HEK293 (cell line): Measurements from ENCODE around the gene ERF.

Experiments used
- CTCF ChIA-PET: fragments of 350-600 bp; formaldehyde crosslinking; extraction: SDS; loops from one replicate; lab custom pipeline; 2021; ENCODE audit warnings: antibody characterized with exemption; lab: Yijun Ruan, JAX
- POLR2A ChIA-PET: fragments of 300-600 bp; formaldehyde crosslinking; extraction: SDS; loops from one replicate; lab custom pipeline; 2020; ENCODE audit warnings: antibody characterized with exemption, inconsistent platforms; lab: Yijun Ruan, JAX
- H3K27ac ChIP-seq: fragments of 200-500 bp; sonication (Bioruptor generic); 2 replicates; pipeline ENCODE4 v1.5.1; 2014; ENCODE audit warnings: low read depth, low read length, control low read depth, inconsistent platforms; ENCODE audit errors: extremely low read depth
- H3K36me3 ChIP-seq, 2 experiments: fragments of 200-500 bp in 1 of 2; sonication (Bioruptor generic) in 1 of 2; 1 replicate in 1 of 2; 2 replicates in 1 of 2; pipeline ENCODE4 v1.5.1; 2014 to 2017; ENCODE audit warnings: inconsistent platforms in 2 of 2, low read length in 2 of 2; ENCODE audit not compliant: control insufficient read depth in 2 of 2, insufficient read depth in 1 of 2
- H3K4me1 ChIP-seq: fragments of 200-500 bp; sonication (Bioruptor generic); 2 replicates; pipeline ENCODE4 v1.5.1; 2014; ENCODE audit warnings: mild to moderate bottlenecking, low read length, inconsistent platforms; ENCODE audit not compliant: control insufficient read depth, insufficient read depth
- H3K4me3 ChIP-seq: 2 replicates; pipeline ENCODE4 v1.5.1; 2011; ENCODE audit warnings: low read depth, mild to moderate bottlenecking, control low read depth, low read length, moderate library complexity
- H3K9me3 ChIP-seq: fragments of 200-500 bp; sonication (Bioruptor generic); 2 replicates; pipeline ENCODE4 v1.5.1; 2014; ENCODE audit warnings: low read depth, low read length, inconsistent platforms; ENCODE audit not compliant: control insufficient read depth, insufficient read depth
- GLIS1 ChIP-seq: fragments of 450-650 bp; formaldehyde crosslinking; IDR thresholded peaks from 2 replicates; pipeline ENCODE4 v1.5.1; 2016; ENCODE audit warnings: missing biosample characterization, missing genetic modification characterization
- GLIS2 ChIP-seq: fragments of 450-650 bp; formaldehyde crosslinking; IDR thresholded peaks from 2 replicates; pipeline ENCODE4 v1.5.1; 2016; ENCODE audit warnings: missing biosample characterization, missing genetic modification characterization
- HOXC10 ChIP-seq: sonication (generic); formaldehyde crosslinking; IDR thresholded peaks from 2 replicates; pipeline ENCODE4 v1.8.1; 2023; ENCODE audit warnings: mild to moderate bottlenecking, missing genetic modification reagents
- KLF9 ChIP-seq: fragments of 450-650 bp; formaldehyde crosslinking; IDR thresholded peaks from 2 replicates; pipeline ENCODE4 v1.5.1; 2016; ENCODE audit warnings: missing biosample characterization, missing genetic modification characterization, low read depth
- MZF1 ChIP-seq: fragments of 450-650 bp; formaldehyde crosslinking; IDR thresholded peaks from 2 replicates; pipeline ENCODE4 v1.5.1; 2017; ENCODE audit warnings: missing biosample characterization, missing genetic modification characterization, borderline replicate concordance
- OSR2 ChIP-seq: fragments of 450-650 bp; formaldehyde crosslinking; IDR thresholded peaks from 2 replicates; pipeline ENCODE4 v1.5.1; 2016; ENCODE audit warnings: missing biosample characterization, missing genetic modification characterization
- YY1 ChIP-seq: fragments of 450-650 bp; formaldehyde crosslinking; IDR thresholded peaks from 2 replicates; pipeline ENCODE4 v1.5.1; 2018; ENCODE audit warnings: missing biosample characterization, missing genetic modification characterization
- ZBTB10 ChIP-seq: fragments of 450-650 bp; formaldehyde crosslinking; IDR thresholded peaks from 2 replicates; pipeline ENCODE4 v1.5.1; 2016; ENCODE audit warnings: missing biosample characterization, missing genetic modification characterization
- ZFP37 ChIP-seq: fragments of 450-650 bp; formaldehyde crosslinking; IDR thresholded peaks from 2 replicates; pipeline ENCODE4 v1.5.1; 2016; ENCODE audit warnings: missing biosample characterization, missing genetic modification characterization
- ZNF10 ChIP-seq: fragments of 450-650 bp; formaldehyde crosslinking; IDR thresholded peaks from 2 replicates; pipeline ENCODE4 v1.5.1; 2017; ENCODE audit warnings: missing biosample characterization, missing genetic modification characterization
- ZNF2 ChIP-seq: fragments of 450-650 bp; formaldehyde crosslinking; IDR thresholded peaks from 2 replicates; pipeline ENCODE4 v1.5.1; 2016; ENCODE audit warnings: missing biosample characterization, missing genetic modification characterization
- ZNF514 ChIP-seq: fragments of 450-650 bp; formaldehyde crosslinking; IDR thresholded peaks from 2 replicates; pipeline ENCODE4 v1.5.1; 2016; ENCODE audit warnings: missing biosample characterization, missing genetic modification characterization
- ZNF621 ChIP-seq: fragments of 450-650 bp; formaldehyde crosslinking; IDR thresholded peaks from 2 replicates; pipeline ENCODE4 v1.5.1; 2017; ENCODE audit warnings: missing biosample characterization, missing genetic modification characterization
- ZNF677 ChIP-seq: fragments of 450-650 bp; IDR thresholded peaks from 2 replicates; pipeline ENCODE4 v1.5.0; 2018; ENCODE audit warnings: missing biosample characterization, mild to moderate bottlenecking, missing genetic modification characterization, moderate library complexity
- ZNF701 ChIP-seq: fragments of 450-650 bp; formaldehyde crosslinking; IDR thresholded peaks from 2 replicates; pipeline ENCODE4 v1.5.1; 2016; ENCODE audit warnings: missing biosample characterization, missing genetic modification characterization
- ZNF768 ChIP-seq: fragments of 450-650 bp; formaldehyde crosslinking; IDR thresholded peaks from 2 replicates; pipeline ENCODE4 v1.5.1; 2018; ENCODE audit warnings: missing biosample characterization, mild to moderate bottlenecking, missing genetic modification characterization
- ZNF785 ChIP-seq: fragments of 450-650 bp; formaldehyde crosslinking; IDR thresholded peaks from 2 replicates; pipeline ENCODE4 v1.5.1; 2016; ENCODE audit warnings: missing biosample characterization, missing genetic modification characterization
- ZNF830 ChIP-seq: fragments of 450-650 bp; IDR thresholded peaks from 2 replicates; pipeline ENCODE4 v1.5.0; 2018; ENCODE audit warnings: missing biosample characterization, missing genetic modification characterization, low read depth, mild to moderate bottlenecking, moderate library complexity
- ZSCAN30 ChIP-seq: fragments of 450-650 bp; IDR thresholded peaks from 2 replicates; pipeline ENCODE4 v1.5.1; 2018; ENCODE audit warnings: missing biosample characterization, mild to moderate bottlenecking, missing genetic modification characterization, moderate library complexity

Gene ERF

GRCh38 chr19:42288387-42288786 lies 33.5 kb upstream of the ERF start (continued):
- no peak for TF ChIP-seq ZNF677
- TF ChIP-seq ZNF514 (tag by site-specific recombination): no peak
- TF ChIP-seq GLIS1: 0 out of 2 replicates have a peak, but pooled peaks have one; percentile 13
- TF ChIP-seq ZNF785 (tag by site-specific recombination): no peak
- TF ChIP-seq ZFP37 (tag by site-specific recombination): no peak
- no peak for TF ChIP-seq ZNF2 (tag by site-specific recombination)

- Histone ChIP-seq H3K4me1 (peaks cover 26% of the 10 kb centered on the region), H3K4me3 (no peak overlapping the region), H3K9me3 (no peaks in the 10 kb centered on the region), H3K27ac (no peak overlapping the region), H3K36me3 (peaks cover 0 to 62% of the 10 kb centered on the region in 2 experiments; a peak in 2 of 3 replicates)
- POLR2A ChIA-PET: interaction anchor here (0.6 to 2.1 kb wide), 5 partner anchors 8 to 45 kb away, joined by 3 to 5 read pairs (median 4); no protein-coding TSS in a partner anchor
- TF ChIP-seq MZF1 (tag by site-specific recombination) (no peak), GLIS2 (tag by site-specific recombination) (0 out of 2 replicates have a peak, but pooled peaks have one; percentile 30), ZNF10 (0 out of 2 replicates have a peak, but pooled peaks have one; percentile 3), ZNF830 (tag by site-specific recombination) (no peak), ZSCAN30 (tag by site-specific recombination) (no peak)
- CTCF ChIA-PET: interaction anchor here (0.6 to 3.6 kb wide), 5 partner anchors 8 to 155 kb away, joined by 3 to 16 read pairs (median 5); partner anchors contain the start of gene POU2F2
These were observed 32.8 kb upstream of the ERF start for GRCh38 chr19:42287827-42288107.

- H3K9me3 ChIP-seq: no peaks in the 10 kb centered on the region
- H3K36me3 ChIP-seq: peaks cover 0 to 56% of the 10 kb centered on the region in 2 experiments; a peak in 2 of 3 replicates
- H3K4me1 ChIP-seq: peaks cover 30% of the 10 kb centered on the region
- ChIA-PET POLR2A (interaction anchor here (0.6 to 2.1 kb wide), 3 partner anchors 9 to 44 kb away, joined by 4 to 5 read pairs (median 4); no protein-coding TSS in a partner anchor), CTCF (interaction anchor here (0.6 to 3.6 kb wide), 4 partner anchors 8 to 51 kb away, joined by 3 to 16 read pairs (median 6); no protein-coding TSS in a partner anchor)
- no peak overlapping the region for H3K4me3 ChIP-seq
- TF ChIP-seq ZNF701 (no peak), GLIS1 (no peak), HOXC10 (no peak), ZNF10 (peak; percentile 61; the same call in 1 of the 2 replicates), KLF9 (tag by site-specific recombination) (no peak), ZNF621 (tag by site-specific recombination) (no peak), YY1 (tag by site-specific recombination) (no peak), ZNF768 (tag by site-specific recombination) (no peak), OSR2 (tag by site-specific recombination) (no peak), GLIS2 (tag by site-specific recombination) (peak; percentile 39; the same call in 1 of the 2 replicates), ZBTB10 (tag by site-specific recombination) (no peak)
- H3K27ac ChIP-seq: peak overlapping the region; percentile 24; the same call in 1 of the 2 replicates
These were observed 32.3 kb upstream of the ERF start for GRCh38 chr19:42287017-42287826.
